CD4-positive, alpha-beta T cell treated with Interleukin-2 at 100 ng/mL for 4 hours (primary cell): ENCODE measurements around the gene FXN.
"Not testable (repeated sequence)": the region's sequence is repeated elsewhere in the genome, so short reads cannot be mapped to it uniquely, and the experiment has no call there.

Experiments used
- DNase-seq: peaks from one replicate; pipeline ENCODE4 v3.0.0-alpha.2; 2020; ENCODE audit warnings: low spot score

FXN gene

DNA sequence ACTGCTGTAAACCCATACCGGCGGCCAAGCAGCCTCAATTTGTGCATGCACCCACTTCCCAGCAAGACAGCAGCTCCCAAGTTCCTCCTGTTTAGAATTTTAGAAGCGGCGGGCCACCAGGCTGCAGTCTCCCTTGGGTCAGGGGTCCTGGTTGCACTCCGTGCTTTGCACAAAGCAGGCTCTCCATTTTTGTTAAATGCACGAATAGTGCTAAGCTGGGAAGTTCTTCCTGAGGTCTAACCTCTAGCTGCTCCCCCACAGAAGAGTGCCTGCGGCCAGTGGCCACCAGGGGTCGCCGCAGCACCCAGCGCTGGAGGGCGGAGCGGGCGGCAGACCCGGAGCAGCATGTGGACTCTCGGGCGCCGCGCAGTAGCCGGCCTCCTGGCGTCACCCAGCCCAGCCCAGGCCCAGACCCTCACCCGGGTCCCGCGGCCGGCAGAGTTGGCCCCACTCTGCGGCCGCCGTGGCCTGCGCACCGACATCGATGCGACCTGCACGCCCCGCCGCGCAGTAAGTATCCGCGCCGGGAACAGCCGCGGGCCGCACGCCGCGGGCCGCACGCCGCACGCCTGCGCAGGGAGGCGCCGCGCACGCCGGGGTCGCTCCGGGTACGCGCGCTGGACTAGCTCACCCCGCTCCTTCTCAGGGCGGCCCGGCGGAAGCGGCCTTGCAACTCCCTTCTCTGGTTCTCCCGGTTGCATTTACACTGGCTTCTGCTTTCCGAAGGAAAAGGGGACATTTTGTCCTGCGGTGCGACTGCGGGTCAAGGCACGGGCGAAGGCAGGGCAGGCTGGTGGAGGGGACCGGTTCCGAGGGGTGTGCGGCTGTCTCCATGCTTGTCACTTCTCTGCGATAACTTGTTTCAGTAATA is at the start of gene FXN:
FXN (plus strand) TSS at position 315 of the 871 bp plus-strand sequence; CDS start at position 346, 31 bp downstream.
- DNase-seq = peak; percentile 84

- DNase-seq = not testable (repeated sequence)
These were observed 48.6 kb upstream of the FXN start for GRCh38 chr9:68986949-68987348.

GRCh38 chr9:68991457-68991856 is 44.1 kb upstream of the FXN start:
- DNase-seq = no peak

DNA sequence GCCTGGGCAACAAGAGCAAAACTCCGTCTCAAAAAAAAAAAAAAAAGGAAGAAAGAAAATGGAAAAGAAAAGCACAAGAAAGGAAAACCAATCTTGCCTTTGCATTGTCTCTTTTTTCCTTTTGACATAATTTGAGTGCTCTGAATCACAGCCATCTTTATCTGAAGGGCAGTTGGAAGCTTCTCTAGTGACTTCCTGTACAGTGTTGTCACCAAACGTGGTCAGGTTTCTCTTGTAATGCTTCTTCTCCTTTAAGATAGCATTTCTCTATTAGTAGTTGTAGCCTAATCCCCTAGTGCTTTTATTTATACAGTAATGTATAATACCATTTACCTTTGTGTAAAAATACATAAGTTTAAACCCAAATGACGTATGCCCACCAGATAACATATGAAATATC is 39.8 kb upstream of the FXN start:
- no peak for DNase-seq

GRCh38 chr9:68996462-68996861 is 39.1 kb upstream of the FXN start:
- DNase-seq = peak; percentile 7

GRCh38 chr9:68997666-68998065 is 37.9 kb upstream of the FXN start:
- DNase-seq = no peak

DNA sequence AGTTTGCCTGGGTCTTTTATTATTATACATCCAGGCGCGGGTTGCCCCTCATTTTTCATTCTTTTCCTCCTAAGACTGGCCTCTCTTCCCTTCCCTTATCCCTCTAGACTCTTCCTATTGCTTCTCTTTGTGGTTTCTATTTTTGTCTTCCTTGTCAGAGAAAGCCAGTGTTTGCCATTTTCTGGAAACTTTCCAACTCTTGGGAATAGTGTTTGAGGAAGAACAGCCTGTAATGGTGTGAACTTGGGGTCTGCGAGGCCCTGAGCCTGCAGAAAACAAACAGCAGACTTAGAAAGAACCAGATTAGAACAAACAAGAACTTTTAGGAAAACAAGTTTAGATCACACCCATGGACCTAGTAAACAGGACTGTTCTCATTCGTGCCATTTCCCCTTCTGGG is 37.2 kb upstream of the FXN start:
- no peak for DNase-seq

DNA sequence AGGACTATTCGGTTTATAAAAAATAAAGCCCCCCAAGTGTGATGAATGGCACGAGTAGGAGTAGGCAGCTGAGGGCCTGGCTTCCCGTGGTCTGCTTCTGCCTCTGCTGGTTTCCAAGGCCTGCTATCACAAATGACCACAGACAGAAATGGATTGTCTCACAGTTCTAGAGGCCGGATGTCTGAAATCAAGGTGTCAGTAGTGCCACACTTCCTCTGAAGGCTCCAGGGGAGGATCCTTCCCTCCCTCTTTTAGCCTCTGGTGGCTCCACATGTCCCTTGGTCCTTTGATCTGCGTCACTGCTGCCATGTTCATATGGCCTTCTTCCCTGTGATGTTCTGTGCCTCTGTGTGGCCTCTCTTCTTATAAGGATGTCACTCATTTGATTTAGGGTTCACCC is 36.7 kb upstream of the FXN start:
- DNase-seq = no peak

DNA sequence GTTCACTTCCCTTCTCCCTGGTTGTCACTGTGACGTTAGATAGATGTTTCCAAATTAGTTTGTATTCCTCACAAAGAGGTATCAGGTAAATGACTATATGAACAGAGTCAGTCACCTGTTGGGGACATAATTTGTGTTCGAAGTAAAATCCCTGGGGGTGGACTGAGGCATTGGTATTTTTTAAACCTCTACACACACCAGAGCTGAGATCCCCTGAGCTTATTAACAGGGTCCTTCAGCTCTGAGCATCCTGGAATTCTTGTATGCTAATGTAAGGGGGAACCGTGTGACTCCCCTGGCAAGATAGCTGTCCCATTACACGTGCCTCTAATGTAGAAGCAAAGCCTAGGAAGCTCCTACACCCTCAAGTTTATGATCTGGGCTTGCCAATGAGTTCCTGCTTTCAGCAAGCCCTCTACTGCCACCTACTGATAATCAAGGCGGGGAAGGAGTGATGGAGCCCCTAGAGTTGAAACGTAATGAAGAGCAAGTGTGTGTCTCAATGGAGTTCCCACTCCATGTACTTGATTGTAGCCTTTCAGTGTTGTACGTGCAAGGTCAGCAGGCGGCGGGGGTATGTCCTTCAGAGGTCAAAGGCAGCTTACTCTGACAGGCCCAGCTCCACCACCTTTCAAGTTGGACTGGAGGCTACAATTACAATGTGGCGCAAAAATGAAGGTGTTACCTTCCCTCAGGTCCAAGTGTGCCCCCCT is 36.0 kb upstream of the FXN start:
- peak; percentile 76 for DNase-seq

DNA sequence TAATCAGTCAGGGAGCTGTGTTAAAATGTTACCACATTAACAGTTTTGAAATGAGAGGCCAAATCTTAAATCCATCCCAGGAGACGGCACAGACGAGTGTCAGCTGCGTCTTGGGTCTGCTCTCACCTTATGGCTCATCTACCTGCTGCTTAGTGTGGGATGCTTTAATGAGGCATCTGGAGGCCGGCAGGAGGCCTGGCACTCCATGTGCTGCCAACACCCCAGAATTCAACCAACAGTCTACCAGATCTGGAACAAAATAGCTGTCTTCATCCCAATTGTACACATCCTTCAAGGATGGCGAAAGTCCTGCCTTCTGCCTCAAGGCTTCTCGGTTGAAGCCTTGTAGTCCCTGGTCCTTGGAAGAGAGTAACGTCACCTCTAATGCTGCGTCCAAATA is 33.6 kb upstream of the FXN start:
- no peak for DNase-seq

GRCh38 chr9:69003051-69003450 is 32.5 kb upstream of the FXN start:
- no peak for DNase-seq

GRCh38 chr9:69004836-69005235 is 30.7 kb upstream of the FXN start:
- DNase-seq = no peak

DNA sequence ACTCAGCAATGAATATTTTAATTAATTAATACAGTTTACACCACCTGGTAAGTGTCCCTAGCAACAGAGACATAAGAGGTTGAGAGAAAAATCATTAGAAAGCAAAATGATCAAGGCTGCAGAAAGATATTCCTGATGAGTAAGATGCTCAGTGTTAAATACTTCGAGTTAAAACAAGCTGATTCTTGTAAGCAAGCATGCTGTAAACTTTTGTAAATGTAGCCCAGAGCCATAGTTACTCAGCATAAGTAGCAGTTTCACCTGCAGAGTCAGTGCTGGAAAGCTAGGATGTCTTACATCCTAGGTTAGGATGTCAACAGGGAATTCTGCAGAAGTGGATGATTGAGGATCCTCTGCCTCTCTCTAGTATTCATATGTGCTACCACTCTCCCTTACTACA is 25.8 kb upstream of the FXN start:
- DNase-seq = no peak

GRCh38 chr9:69012696-69013381 is 22.7 kb upstream of the FXN start:
- DNase-seq = no peak

DNA sequence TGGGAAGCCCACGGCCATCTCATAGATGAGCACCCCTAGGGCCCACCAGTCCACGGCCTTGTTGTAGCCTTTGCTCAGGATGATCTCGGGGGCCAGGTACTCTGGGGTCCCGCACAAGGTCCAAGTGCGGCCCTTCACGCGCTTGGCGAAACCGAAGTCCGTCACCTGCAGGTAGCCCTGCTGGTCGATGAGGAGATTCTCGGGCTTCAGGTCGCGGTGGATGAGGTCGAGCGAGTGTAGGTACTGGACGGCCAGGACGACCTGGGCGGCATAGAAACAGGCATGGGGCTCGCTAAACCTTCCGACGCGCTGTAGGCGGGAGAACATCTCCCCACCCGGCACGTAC is 22.2 kb upstream of the FXN start:
- no peak for DNase-seq

GRCh38 chr9:69014013-69014412 is 21.5 kb upstream of the FXN start, which contains the start of gene PRKACG:
PRKACG (minus strand) TSS chr9:69014113; CDS start chr9:69014092, 21 bp downstream.
- no peak for DNase-seq

DNA sequence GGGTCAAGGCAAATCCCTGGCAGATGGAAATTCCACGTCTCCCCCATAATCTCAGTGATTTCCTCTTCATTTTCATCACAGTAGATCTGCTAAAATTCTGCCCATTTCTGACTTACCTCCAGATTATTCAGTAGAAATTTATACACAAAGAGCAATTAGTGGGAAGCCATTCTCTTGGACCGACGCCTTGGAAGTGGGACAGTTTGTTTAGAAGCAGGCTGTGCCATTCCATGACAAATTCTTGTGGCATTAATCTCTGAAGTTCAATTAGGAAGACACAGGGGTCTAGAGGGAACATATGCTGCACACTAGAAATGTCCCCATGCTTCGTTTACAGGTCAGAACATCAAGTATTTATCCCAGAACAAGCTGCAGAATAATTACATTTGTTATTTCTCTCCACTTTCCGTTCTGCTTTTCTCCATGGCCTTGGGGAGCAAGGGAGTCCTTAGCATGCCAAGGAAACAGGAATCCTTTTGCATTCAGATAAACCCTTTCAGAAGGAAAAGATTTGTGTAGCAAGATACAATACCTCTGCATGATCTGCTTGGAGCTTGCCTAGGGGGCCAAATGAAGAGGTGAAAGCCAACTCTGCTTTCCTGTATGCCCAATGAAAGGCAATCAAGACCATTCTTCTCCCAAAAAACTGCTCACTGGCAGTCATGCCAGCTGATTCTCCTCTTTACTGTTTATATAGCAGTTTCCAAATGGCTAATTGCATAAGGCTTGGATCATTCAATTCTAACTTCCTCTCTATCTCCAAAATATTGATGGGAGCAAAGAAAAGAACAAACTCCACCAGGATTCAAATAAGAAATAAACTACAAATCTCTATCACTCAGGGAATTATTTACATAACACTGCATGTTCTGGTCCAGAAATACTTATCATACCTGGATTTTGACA is 19.1 kb upstream of the FXN start:
- no peak for DNase-seq

GRCh38 chr9:69018737-69019136 is 16.8 kb upstream of the FXN start:
- DNase-seq = no peak

DNA sequence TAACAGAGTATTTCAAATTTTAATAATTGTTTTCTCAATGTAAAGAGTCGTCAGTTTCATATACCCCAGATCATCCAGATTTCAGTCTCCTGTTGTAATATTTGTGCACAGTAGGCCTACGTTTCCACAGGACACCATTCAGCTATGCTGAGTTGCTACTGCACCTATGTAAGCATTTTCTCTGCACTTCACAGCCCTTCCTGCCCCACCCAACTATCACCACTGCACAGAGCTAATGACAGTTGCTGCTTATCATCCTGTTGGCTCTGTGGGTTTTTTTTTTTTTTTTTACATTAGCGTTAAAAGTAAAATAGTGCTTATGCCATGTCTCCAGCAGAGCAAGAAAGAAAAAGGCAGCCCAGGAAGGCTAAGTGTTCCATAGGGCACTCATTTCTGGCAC is 15.7 kb upstream of the FXN start:
- DNase-seq = peak; percentile 46

DNA sequence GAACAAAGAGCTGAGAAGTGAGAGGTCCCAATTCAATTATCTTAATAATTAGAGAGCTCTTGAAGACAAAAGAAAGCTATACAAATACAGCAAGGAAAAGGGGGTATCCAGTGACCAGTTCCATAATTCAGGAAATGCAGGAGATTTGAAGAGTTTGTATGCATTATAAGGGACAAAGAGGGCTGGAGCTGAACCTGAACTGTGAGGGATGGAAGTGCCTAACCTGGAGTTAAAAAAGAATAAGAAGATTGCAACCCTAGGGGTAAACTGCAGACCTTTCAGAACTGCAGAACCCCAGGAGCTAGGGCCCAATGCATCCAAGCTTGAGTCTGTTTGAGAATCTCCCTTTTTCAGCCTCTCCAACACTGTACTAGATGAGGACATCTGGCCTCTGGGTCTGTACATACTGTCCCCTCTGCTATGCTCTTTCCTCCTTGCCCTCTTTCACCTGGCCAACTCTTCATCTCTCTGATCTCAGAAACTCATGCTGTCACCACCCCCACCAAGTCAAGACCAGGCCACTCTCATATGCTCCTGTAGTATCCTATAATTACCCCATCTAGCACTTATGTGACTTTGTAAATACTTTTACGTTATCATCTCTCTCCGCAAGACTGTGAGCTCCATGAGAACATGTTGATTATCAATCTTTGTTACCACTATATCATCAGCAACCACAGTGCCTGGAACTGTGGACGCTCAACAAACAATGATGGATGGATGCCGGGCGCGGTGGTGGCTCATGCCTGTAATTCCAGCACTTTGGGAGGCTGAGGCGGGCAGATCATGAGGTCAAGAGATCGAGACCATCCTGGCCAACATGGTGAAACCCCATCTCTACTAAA is 15.0 kb upstream of the FXN start:
- no peak for DNase-seq

- DNase-seq = no peak
These were observed 11.9 kb upstream of the FXN start for GRCh38 chr9:69023650-69024049.
